ENCODE measurements around the gene KRTAP10-7.

GRCh38 chr21:44564099-44564498 lies 36.3 kb upstream of the KRTAP10-7 start:
- TF ChIP-seq, protein P1, sequence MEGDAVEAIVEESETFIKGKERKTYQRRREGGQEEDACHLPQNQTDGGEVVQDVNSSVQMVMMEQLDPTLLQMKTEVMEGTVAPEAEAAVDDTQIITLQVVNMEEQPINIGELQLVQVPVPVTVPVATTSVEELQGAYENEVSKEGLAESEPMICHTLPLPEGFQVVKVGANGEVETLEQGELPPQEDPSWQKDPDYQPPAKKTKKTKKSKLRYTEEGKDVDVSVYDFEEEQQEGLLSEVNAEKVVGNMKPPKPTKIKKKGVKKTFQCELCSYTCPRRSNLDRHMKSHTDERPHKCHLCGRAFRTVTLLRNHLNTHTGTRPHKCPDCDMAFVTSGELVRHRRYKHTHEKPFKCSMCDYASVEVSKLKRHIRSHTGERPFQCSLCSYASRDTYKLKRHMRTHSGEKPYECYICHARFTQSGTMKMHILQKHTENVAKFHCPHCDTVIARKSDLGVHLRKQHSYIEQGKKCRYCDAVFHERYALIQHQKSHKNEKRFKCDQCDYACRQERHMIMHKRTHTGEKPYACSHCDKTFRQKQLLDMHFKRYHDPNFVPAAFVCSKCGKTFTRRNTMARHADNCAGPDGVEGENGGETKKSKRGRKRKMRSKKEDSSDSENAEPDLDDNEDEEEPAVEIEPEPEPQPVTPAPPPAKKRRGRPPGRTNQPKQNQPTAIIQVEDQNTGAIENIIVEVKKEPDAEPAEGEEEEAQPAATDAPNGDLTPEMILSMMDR (IDR thresholded peaks at IDR 0.05; ENCODE audit: insufficient read depth, low read length, poor library complexity, severe bottlenecking): no peak
- no peak for TF ChIP-seq EZH2phosphoT487 (conservative IDR thresholded peaks at IDR 0.05; ENCODE audit: low read length)
